ENCODE data around the gene PACS2. TPM values are rescaled to one million over a fixed set of nuclear protein-coding genes. Genes with fewer than 3 reads are reported as not detected.

Gene PACS2
- total and polyA plus RNA-seq, 2 experiments from 2014 or later, result 41.1 to 54.5 TPM

- Histone ChIP-seq H3K4me2 (no peak overlapping the region), H3K79me2 (peaks cover 61% of the 10 kb centered on the region), H3K4me1 (ENCODE audit: insufficient read depth) (no peaks in the 10 kb centered on the region), H3K27ac (no peak overlapping the region), H3K4me3 (no peak overlapping the region), H3K9me3 (ENCODE audit: low read depth) (no peaks in the 10 kb centered on the region), H4K20me1 (ENCODE audit: insufficient read depth, poor library complexity, severe bottlenecking) (peaks cover 17% of the 10 kb centered on the region), H2AFZ (no peak overlapping the region), H3K9me2 (replicated peaks; ENCODE audit: insufficient read depth) (no peaks in the 10 kb centered on the region), H3K27me3 (no peaks in the 10 kb centered on the region), H3K36me3 (replicated peaks; ENCODE audit: insufficient read depth, low read depth) (no peaks in the 10 kb centered on the region)
- 89% methylated on average over 18 of the region's 18 CpGs for WGBS (ENCODE audit: low lambda C conversion rate, missing lambda C conversion rate)
- TF ChIP-seq CTCF (IDR thresholded peaks at IDR 0.05; ENCODE audit: poor library complexity), result no peak
- TF ChIP-seq EZH2phosphoT487 (IDR thresholded peaks at IDR 0.05; ENCODE audit: low read depth, severe bottlenecking, unreplicated experiment), result no peak
- TF ChIP-seq EZH2 (IDR thresholded peaks at IDR 0.05; ENCODE audit: borderline replicate concordance), result no peak
- DNase-seq (ENCODE audit: low spot score), result no peak
Observed at GRCh38 chr14:105337966-105338741, 23.6 kb downstream of the PACS2 start.

GRCh38 chr14:105340821-105341733 lies 26.5 kb downstream of the PACS2 start:
- Histone ChIP-seq H3K4me3 (no peak overlapping the region), H4K20me1 (ENCODE audit: insufficient read depth, poor library complexity, severe bottlenecking) (peaks cover 8% of the 10 kb centered on the region), H3K9me3 (ENCODE audit: low read depth) (peaks cover 3% of the 10 kb centered on the region), H3K79me2 (peaks cover 69% of the 10 kb centered on the region), H3K4me1 (ENCODE audit: insufficient read depth) (no peaks in the 10 kb centered on the region), H3K27me3 (no peaks in the 10 kb centered on the region), H3K9me2 (replicated peaks; ENCODE audit: insufficient read depth) (no peaks in the 10 kb centered on the region), H2AFZ (no peak overlapping the region), H3K36me3 (replicated peaks; ENCODE audit: insufficient read depth, low read depth) (no peaks in the 10 kb centered on the region), H3K27ac (no peak overlapping the region), H3K4me2 (no peak overlapping the region)
- WGBS (ENCODE audit: low lambda C conversion rate, missing lambda C conversion rate), result 89% methylated on average over 20 of the region's 20 CpGs
- TF ChIP-seq EZH2 (IDR thresholded peaks at IDR 0.05; ENCODE audit: borderline replicate concordance) (no peak), CTCF (IDR thresholded peaks at IDR 0.05; ENCODE audit: poor library complexity) (no peak), EZH2phosphoT487 (IDR thresholded peaks at IDR 0.05; ENCODE audit: low read depth, severe bottlenecking, unreplicated experiment) (no peak)
- no peak for DNase-seq (ENCODE audit: low spot score)

GRCh38 chr14:105343194-105343593 lies 28.6 kb downstream of the PACS2 start:
- DNase-seq (ENCODE audit: low spot score), result no peak
- 83% methylated on average over 7 of the region's 7 CpGs for WGBS (ENCODE audit: low lambda C conversion rate, missing lambda C conversion rate)
- Histone ChIP-seq H3K9me3 (ENCODE audit: low read depth) (peaks cover 3% of the 10 kb centered on the region), H3K9me2 (replicated peaks; ENCODE audit: insufficient read depth) (no peaks in the 10 kb centered on the region), H3K79me2 (peaks cover 65% of the 10 kb centered on the region), H3K27ac (no peak overlapping the region), H2AFZ (no peak overlapping the region), H3K4me1 (ENCODE audit: insufficient read depth) (no peaks in the 10 kb centered on the region), H4K20me1 (ENCODE audit: insufficient read depth, poor library complexity, severe bottlenecking) (peaks cover 8% of the 10 kb centered on the region), H3K27me3 (no peaks in the 10 kb centered on the region), H3K36me3 (replicated peaks; ENCODE audit: insufficient read depth, low read depth) (no peaks in the 10 kb centered on the region), H3K4me2 (no peak overlapping the region), H3K4me3 (no peak overlapping the region)
- TF ChIP-seq EZH2phosphoT487 (IDR thresholded peaks at IDR 0.05; ENCODE audit: low read depth, severe bottlenecking, unreplicated experiment) (no peak), CTCF (IDR thresholded peaks at IDR 0.05; ENCODE audit: poor library complexity) (no peak), EZH2 (IDR thresholded peaks at IDR 0.05; ENCODE audit: borderline replicate concordance) (no peak)
